Peyer's patch (tissue), 4 donors: ENCODE measurements around the gene POLG2. TPM values are rescaled to one million over a fixed set of nuclear protein-coding genes. Genes with fewer than 3 reads are reported as not detected.
"Not testable (repeated sequence)": the region's sequence is repeated elsewhere in the genome, so short reads cannot be mapped to it uniquely, and the experiment has no call there.

Experiments
- DNase-seq, 3 donors: peaks; one replicate each; pipeline ENCODE4 v3.0.0-alpha.2; 2017 to 2019
- H3K27ac ChIP-seq, 4 donors: fragments of 200-600 bp; sonication (generic); one replicate each; pipeline ENCODE4 v1.5.1; 2016 to 2019
- H3K27me3 ChIP-seq, 2 donors: fragments of 200-600 bp; sonication (generic); one replicate each; pipeline ENCODE4 v1.5.1; 2019
- H3K36me3 ChIP-seq, 3 donors: fragments of 200-600 bp; sonication (generic); one replicate each; pipeline ENCODE4 v1.5.1; 2016 to 2019
- H3K4me1 ChIP-seq, 4 donors: fragments of 200-600 bp; sonication (generic); one replicate each; pipeline ENCODE4 v1.5.1; 2016 to 2019
- H3K4me3 ChIP-seq, 4 donors: fragments of 200-600 bp; sonication (generic); 1 replicate in 3 of 4; 2 replicates in 1 of 4; pipeline ENCODE4 v1.5.1; 2016 to 2019; ENCODE audit warnings: mild to moderate bottlenecking in 1 of 4
- H3K9me3 ChIP-seq, 4 donors: fragments of 200-600 bp; sonication (generic); one replicate each; pipeline ENCODE4 v1.5.1; 2016 to 2019; ENCODE audit warnings: mild to moderate bottlenecking in 1 of 4
- POLR2A ChIP-seq, 2 donors: fragments of 450-650 bp; IDR thresholded peaks; one replicate each; pipeline ENCODE4 v1.5.1; 2017; ENCODE audit warnings: antibody characterized with exemption in 2 of 2, mild to moderate bottlenecking in 2 of 2, moderate library complexity in 2 of 2
- total RNA-seq, 4 donors: library from RNA; depleted of rRNA; stranded (reverse); fragments of >200 nt; gene quantifications; one replicate each; pipeline ENCODE4 v1.1.0, GENCODE V29; 2016
- TF ChIP-seq, protein P1 (sequence below), 6 experiments: fragments of 450-650 bp in 4 of 6; fragments of 200-600 bp in 2 of 6; sonication (generic) in 1 of 6; IDR thresholded peaks; one replicate each; pipeline ENCODE4 v1.5.1; 2017 to 2019; ENCODE audit warnings: antibody characterized with exemption in 6 of 6, mild to moderate bottlenecking in 3 of 6, moderate library complexity in 1 of 6

POLG2 gene
- total RNA-seq, 4 donors from 2014 or later, result 3.5 to 33.0 (median 11.0) TPM

DNA sequence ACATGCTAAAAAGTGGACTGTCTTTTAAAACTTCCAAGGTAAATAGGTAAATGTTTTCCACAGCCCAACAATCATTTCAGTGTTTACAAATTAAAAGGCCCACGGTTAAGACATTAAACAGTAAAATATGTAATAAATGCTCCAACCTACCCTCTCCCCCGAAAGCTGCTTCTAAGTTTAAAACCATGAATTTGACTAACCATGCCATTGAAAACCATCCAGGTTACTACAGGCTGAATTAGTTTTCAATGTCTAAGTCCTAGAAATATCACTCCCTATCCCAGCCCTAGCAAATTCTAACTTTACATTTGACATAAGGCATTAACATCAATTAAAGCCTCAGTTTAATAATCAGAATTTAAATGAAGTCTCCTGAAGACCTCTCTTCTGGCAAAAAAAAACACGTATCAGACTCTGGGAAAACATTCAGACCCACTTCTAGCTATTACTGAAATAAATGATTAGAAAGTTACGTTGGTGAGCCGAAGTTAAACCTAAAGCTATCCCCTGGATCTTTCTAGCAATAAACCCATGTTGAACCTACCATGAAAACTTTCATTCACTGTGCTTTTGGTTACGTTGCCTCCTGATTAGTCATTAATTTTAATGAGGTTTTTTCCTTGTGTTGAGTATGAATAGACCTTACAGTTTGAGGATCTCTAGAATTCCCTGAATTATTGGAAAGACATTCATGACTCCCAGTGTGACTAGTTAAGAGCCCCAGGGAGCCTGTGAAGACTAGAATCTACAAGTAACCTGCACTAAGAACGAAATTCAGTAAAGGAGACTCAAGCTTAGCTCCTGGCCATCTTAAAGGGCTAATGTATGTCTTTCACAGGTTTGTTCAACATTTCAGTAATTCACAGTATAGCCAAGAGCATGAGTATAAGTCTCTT lies 1.7 kb upstream of the POLG2 start:
- no peak overlapping the region for H3K4me3 ChIP-seq
- TF ChIP-seq, protein P1, sequence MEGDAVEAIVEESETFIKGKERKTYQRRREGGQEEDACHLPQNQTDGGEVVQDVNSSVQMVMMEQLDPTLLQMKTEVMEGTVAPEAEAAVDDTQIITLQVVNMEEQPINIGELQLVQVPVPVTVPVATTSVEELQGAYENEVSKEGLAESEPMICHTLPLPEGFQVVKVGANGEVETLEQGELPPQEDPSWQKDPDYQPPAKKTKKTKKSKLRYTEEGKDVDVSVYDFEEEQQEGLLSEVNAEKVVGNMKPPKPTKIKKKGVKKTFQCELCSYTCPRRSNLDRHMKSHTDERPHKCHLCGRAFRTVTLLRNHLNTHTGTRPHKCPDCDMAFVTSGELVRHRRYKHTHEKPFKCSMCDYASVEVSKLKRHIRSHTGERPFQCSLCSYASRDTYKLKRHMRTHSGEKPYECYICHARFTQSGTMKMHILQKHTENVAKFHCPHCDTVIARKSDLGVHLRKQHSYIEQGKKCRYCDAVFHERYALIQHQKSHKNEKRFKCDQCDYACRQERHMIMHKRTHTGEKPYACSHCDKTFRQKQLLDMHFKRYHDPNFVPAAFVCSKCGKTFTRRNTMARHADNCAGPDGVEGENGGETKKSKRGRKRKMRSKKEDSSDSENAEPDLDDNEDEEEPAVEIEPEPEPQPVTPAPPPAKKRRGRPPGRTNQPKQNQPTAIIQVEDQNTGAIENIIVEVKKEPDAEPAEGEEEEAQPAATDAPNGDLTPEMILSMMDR (IDR thresholded peaks at IDR 0.05), result no peak
- TF ChIP-seq POLR2A (IDR thresholded peaks at IDR 0.05), result no peak
- H3K36me3 ChIP-seq, result peaks cover 0 to 56% (median 5%) of the 10 kb centered on the region in 3 donors
- H3K27me3 ChIP-seq, result no peaks in the 10 kb centered on the region
- H3K4me1 ChIP-seq, result peaks cover 0 to 70% (median 10%) of the 10 kb centered on the region in 4 donors
- H3K27ac ChIP-seq, result peak overlapping the region in 1 of 4 donors; percentile 82
- H3K9me3 ChIP-seq, result no peaks in the 10 kb centered on the region
- no peak for DNase-seq

DNA sequence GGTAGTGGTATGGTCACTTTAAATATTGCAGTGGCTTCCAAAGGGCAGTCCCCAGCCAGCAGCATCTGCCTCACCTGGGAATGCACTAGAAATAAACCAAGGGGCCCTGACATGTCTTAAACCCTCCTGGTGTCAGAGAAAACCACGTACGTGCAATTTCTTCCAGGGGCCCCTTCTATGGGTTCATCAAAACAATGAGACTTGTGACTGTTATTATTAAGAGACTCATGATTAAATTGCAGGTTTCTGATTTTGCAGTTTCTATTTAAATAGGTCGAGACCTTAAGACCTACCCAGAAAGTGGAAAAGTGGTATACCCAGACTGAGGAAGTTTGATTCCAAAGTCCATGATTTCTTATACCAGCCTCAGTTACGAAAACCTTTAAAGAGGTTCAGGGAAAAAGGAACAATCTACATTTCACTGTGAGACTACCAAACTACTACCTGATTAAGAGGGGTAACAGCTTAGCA lies 746 bp upstream of the POLG2 start:
- peak overlapping the region; percentile 66 to 92 (median 84) for H3K27ac ChIP-seq
- peaks cover 0 to 55% (median 3%) of the 10 kb centered on the region in 3 donors for H3K36me3 ChIP-seq
- no peaks in the 10 kb centered on the region for H3K27me3 ChIP-seq
- H3K9me3 ChIP-seq, result no peaks in the 10 kb centered on the region
- no peak for TF ChIP-seq POLR2A (IDR thresholded peaks at IDR 0.05)
- TF ChIP-seq, protein P1 (IDR thresholded peaks at IDR 0.05), result no peak
- H3K4me1 ChIP-seq, result peaks cover 0 to 60% (median 9%) of the 10 kb centered on the region in 4 donors
- DNase-seq, result no peak
- peak overlapping the region; percentile 62 to 90 (median 70) for H3K4me3 ChIP-seq

GRCh38 chr17:64496348-64496785 lies 487 bp downstream of the POLG2 start:
- TF ChIP-seq, protein P1 (IDR thresholded peaks at IDR 0.05), result no peak
- no peak for TF ChIP-seq POLR2A (IDR thresholded peaks at IDR 0.05)
- Histone ChIP-seq H3K36me3 (peaks cover 0 to 43% (median under 1%) of the 10 kb centered on the region in 3 donors), H3K27me3 (no peaks in the 10 kb centered on the region), H3K9me3 (no peaks in the 10 kb centered on the region), H3K4me1 (peaks cover 0 to 49% (median 9%) of the 10 kb centered on the region in 4 donors), H3K4me3 (peak overlapping the region; percentile 62 to 90 (median 70)), H3K27ac (peak overlapping the region; percentile 66 to 92 (median 84))
- DNase-seq, result no peak

GRCh38 chr17:64495300-64495699 lies 1.6 kb downstream of the POLG2 start:
- H3K4me1 ChIP-seq, result peaks cover 0 to 39% (median 9%) of the 10 kb centered on the region in 4 donors
- H3K27ac ChIP-seq, H3K9me3 ChIP-seq, H3K27me3 ChIP-seq, DNase-seq: not testable (repeated sequence)
- peaks cover 0 to 38% (median 0%) of the 10 kb centered on the region in 3 donors for H3K36me3 ChIP-seq
- H3K4me3 ChIP-seq, result peak overlapping the region in 2 of 4 donors; percentile 11 to 90

DNA sequence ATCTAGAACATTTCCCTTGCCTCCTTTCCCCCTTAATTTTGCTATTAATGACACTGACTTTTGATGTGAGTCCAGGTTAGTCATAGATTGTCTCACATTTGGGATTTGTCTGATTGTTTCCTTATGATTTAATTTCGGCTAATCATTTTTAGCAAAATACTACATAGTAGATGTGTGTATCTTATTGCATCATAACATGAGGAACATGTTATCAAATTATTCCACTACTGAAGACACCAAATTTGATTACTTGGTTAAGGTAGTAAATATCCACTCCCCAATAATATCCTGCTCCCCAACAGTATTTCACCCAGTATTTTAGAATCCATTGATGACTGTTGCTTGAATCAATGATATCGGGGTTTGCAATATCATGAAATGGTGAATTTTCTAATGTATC lies 2.7 kb downstream of the POLG2 start:
- no peak for DNase-seq
- peaks cover 0 to 34% (median 9%) of the 10 kb centered on the region in 4 donors for H3K4me1 ChIP-seq
- TF ChIP-seq, protein P1 (IDR thresholded peaks at IDR 0.05), result no peak
- TF ChIP-seq POLR2A (IDR thresholded peaks at IDR 0.05), result no peak
- H3K4me3 ChIP-seq, result no peak overlapping the region
- H3K27me3 ChIP-seq, result no peaks in the 10 kb centered on the region
- no peak overlapping the region for H3K27ac ChIP-seq
- H3K9me3 ChIP-seq, result no peaks in the 10 kb centered on the region
- H3K36me3 ChIP-seq, result peaks cover 0 to 36% (median 0%) of the 10 kb centered on the region in 3 donors
